Suprapubic skin (tissue), 4 donors: ENCODE data around the gene MMP28. TPM values are rescaled to one million over a fixed set of nuclear protein-coding genes. Genes with fewer than 3 reads are reported as not detected.

Source experiments
- DNase-seq, 2 donors: peaks; one replicate each; pipeline ENCODE4 v3.0.0-alpha.2; 2019; ENCODE audit warnings: low spot score in 2 of 2
- H3K27ac ChIP-seq: fragments of 200-600 bp; sonication (generic); one replicate; pipeline ENCODE4 v1.5.1; 2019
- H3K27me3 ChIP-seq: fragments of 200-600 bp; sonication (generic); one replicate; pipeline ENCODE4 v1.5.1; 2019
- H3K36me3 ChIP-seq: fragments of 200-600 bp; sonication (generic); one replicate; pipeline ENCODE4 v1.5.1; 2019
- H3K4me1 ChIP-seq: fragments of 200-600 bp; sonication (generic); one replicate; pipeline ENCODE4 v1.5.1; 2019
- H3K4me3 ChIP-seq: fragments of 200-600 bp; sonication (generic); one replicate; pipeline ENCODE4 v1.5.1; 2019; ENCODE audit warnings: mild to moderate bottlenecking
- H3K9me3 ChIP-seq: fragments of 200-600 bp; sonication (generic); one replicate; pipeline ENCODE4 v1.5.1; 2019
- EP300 ChIP-seq: sonication (generic); formaldehyde crosslinking; IDR thresholded peaks from one replicate; pipeline ENCODE4 v1.6.1; 2017; ENCODE audit warnings: antibody characterized with exemption
- POLR2A ChIP-seq, 2 donors: fragments of 450-650 bp; IDR thresholded peaks; one replicate each; pipeline ENCODE4 v1.6.1; 2017; ENCODE audit warnings: antibody characterized with exemption in 2 of 2, mild to moderate bottlenecking in 2 of 2, moderate library complexity in 2 of 2
- POLR2AphosphoS5 ChIP-seq, 3 donors: sonication (generic); formaldehyde crosslinking; IDR thresholded peaks; one replicate each; pipeline ENCODE4 v1.6.1; 2017; ENCODE audit warnings: antibody characterized with exemption in 3 of 3
- WGBS: methylation state at CpG from one replicate; pipeline ENCODE4 v1.1.5; 2018; 5-methylcytosine and 5-hydroxymethylcytosine counted together
- total RNA-seq, 4 donors: library from RNA; depleted of rRNA; stranded (reverse); fragments of >200 nt; gene quantifications; one replicate each; pipeline ENCODE4 v1.1.0, GENCODE V29; 2016
- TF ChIP-seq, protein P1 (sequence below), 2 donors: fragments of 200-600 bp in 1 of 2; fragments of 450-650 bp in 1 of 2; sonication (generic) in 1 of 2; IDR thresholded peaks; one replicate each; pipeline ENCODE4 v1.5.1; 2016 to 2019; ENCODE audit warnings: antibody characterized with exemption in 2 of 2, mild to moderate bottlenecking in 1 of 2, moderate library complexity in 1 of 2

Gene MMP28
- total RNA-seq, 4 donors from 2014 or later = 76.4 to 109 (median 91.0) TPM

DNA sequence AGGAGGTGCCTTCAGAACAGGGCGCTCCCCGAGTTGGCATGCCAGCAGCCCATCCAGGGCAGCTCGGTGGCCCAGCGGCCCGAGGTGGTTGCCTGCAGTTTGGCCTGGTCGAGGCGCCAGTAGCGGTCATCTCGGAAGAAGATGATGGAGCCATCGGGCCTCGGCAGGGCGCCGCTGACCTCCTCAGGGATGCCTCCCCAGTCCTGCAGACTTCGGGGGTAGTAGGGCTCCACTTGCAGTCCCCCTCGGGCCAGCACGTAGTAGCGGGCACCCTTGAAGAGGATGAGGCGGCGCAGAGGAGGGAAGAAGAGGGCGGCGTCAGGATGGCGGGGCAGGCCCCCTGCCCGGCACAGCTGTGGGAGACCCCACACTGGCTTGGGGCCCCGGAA is 29.0 kb downstream of the MMP28 start:
- WGBS = 94% methylated on average over 16 of the region's 24 CpGs
- H3K27me3 ChIP-seq = no peaks in the 10 kb centered on the region

DNA sequence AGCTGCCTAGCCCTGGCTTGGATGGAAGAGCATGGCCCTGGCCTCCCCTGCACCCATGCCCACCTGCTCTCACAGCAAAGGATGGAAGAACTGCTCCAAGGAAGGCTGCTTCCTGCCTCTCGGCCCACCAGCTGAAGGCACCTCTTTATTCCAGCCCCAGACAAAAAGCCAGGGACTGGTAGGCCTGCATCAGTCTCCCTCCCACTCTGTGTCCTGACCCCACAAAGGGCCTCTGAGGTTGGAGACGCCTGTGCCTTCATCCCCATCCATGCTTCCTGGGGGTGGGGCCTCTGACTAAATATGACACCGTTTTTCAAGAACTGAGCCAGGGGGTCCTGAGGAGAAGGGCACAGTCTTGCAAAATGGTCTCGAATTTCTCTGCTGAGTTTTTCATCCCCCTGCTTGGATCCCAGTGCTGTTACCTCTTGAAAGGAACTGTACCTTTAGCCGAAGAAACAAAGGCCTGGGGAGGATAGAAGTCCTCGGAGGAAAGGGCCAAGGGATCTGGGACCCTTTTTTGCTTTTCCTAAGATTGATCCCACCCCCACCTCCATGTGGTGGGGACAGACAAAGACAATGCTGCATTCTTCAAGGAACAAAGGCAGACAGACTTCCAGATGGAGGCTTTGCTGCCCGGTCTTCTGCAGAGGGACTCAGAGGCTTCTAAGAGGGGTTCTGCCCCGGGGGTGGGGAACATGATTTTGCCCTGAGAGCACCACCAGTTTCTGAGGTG is 29.5 kb downstream of the MMP28 start:
- Histone ChIP-seq H3K9me3 (no peaks in the 10 kb centered on the region), H3K27me3 (no peaks in the 10 kb centered on the region), H3K36me3 (no peaks in the 10 kb centered on the region), H3K27ac (no peak overlapping the region), H3K4me1 (peaks cover 12% of the 10 kb centered on the region), H3K4me3 (no peak overlapping the region)
- TF ChIP-seq POLR2AphosphoS5 (IDR thresholded peaks at IDR 0.05) (no peak), EP300 (no peak), POLR2A (IDR thresholded peaks at IDR 0.05) (no peak)
- TF ChIP-seq, protein P1, sequence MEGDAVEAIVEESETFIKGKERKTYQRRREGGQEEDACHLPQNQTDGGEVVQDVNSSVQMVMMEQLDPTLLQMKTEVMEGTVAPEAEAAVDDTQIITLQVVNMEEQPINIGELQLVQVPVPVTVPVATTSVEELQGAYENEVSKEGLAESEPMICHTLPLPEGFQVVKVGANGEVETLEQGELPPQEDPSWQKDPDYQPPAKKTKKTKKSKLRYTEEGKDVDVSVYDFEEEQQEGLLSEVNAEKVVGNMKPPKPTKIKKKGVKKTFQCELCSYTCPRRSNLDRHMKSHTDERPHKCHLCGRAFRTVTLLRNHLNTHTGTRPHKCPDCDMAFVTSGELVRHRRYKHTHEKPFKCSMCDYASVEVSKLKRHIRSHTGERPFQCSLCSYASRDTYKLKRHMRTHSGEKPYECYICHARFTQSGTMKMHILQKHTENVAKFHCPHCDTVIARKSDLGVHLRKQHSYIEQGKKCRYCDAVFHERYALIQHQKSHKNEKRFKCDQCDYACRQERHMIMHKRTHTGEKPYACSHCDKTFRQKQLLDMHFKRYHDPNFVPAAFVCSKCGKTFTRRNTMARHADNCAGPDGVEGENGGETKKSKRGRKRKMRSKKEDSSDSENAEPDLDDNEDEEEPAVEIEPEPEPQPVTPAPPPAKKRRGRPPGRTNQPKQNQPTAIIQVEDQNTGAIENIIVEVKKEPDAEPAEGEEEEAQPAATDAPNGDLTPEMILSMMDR (IDR thresholded peaks at IDR 0.05) = no peak
- WGBS = 74% methylated on average over 6 of the region's 8 CpGs
- no peak for DNase-seq

More for the DNA sequence above, 29.0 kb downstream of the MMP28 start:
- DNase-seq = no peak
- Histone ChIP-seq H3K27ac (no peak overlapping the region), H3K4me3 (no peak overlapping the region), H3K36me3 (no peaks in the 10 kb centered on the region), H3K9me3 (no peaks in the 10 kb centered on the region), H3K4me1 (peaks cover 12% of the 10 kb centered on the region)
- no peak for TF ChIP-seq POLR2AphosphoS5 (IDR thresholded peaks at IDR 0.05)

DNA sequence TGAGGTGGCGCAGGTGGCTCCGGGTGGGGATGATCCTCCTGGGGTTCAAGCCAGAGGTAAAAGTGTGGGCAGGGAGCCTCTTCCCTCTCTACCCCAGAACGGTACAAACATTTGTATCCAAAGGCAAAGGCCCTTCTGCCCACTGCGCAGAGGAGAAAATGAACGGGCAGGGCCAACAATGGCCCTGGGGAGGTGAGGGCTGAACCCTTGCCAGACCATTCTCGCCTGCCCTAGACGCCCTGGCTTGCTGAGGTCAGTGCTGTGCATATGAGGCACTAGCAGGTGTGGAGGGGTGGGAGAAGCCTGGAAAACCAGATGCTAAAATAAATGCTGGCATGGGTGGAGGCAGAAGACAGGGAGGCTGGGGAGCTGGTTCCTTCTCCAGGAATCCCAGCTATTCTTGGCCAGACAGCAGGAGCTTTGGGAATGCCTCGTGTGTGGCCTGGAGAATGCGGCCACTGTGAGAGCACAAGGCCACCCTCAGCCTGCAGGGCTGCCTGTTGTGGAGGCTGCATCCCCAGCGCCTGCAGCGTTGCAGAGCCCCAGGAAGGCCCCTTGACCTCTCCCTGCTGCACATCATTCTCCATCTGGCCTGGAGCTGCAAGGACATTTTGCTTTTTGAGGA is 30.2 kb downstream of the MMP28 start:
- Histone ChIP-seq H3K9me3 (no peaks in the 10 kb centered on the region), H3K27me3 (no peaks in the 10 kb centered on the region), H3K4me1 (peaks cover 12% of the 10 kb centered on the region), H3K36me3 (no peaks in the 10 kb centered on the region), H3K27ac (no peak overlapping the region), H3K4me3 (no peak overlapping the region)
- no peak for TF ChIP-seq POLR2AphosphoS5 (IDR thresholded peaks at IDR 0.05)
- TF ChIP-seq EP300 = no peak
- TF ChIP-seq, protein P1 (IDR thresholded peaks at IDR 0.05) = no peak
- TF ChIP-seq POLR2A (IDR thresholded peaks at IDR 0.05) = no peak
- no peak for DNase-seq
- 53% methylated on average over 9 of the region's 11 CpGs for WGBS

DNA sequence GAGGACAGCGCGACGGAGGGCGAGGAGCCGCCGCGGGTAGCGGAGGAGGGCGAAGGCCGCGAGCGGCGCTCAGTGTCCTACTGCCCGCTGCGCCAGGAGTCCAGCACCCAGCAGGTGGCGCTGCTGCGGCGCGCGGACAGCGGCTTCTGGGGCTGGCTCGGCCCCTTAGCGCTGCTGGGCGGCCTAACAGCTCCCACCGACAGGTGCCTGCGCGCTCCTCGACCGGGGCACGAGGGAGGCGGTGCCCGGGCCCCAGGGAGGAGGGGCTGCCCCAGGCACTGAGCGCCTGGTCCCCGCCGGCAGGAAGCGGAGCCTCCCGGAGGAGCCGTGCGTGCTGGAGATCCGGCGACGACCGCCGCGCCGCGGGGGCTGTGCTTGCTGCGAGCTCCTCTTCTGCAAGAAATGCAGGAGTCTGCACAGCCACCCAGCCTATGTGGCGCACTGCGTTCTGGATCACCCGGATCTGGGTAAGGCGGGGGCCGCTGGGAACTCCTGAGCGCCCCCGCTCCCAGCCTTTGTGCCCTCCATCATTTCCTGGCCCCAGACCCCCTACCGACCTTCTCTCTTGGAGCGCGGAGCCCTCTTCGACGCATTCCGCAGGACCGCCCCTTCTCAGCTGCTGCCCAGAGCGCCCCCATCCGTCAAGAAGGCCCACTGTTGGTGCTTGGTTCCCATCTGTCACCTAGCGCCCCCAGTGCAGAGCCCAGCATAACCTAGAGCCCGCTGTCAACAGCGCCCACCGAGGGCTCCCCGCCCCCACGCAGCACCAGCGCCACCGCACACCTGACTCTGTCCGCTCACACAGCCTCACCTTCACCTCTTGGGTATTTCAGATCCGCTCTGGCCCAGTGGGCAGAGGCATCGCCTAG is 31.1 kb downstream of the MMP28 start:
- no peaks in the 10 kb centered on the region for H3K9me3 ChIP-seq
- no peak overlapping the region for H3K27ac ChIP-seq
- peaks cover 12% of the 10 kb centered on the region for H3K4me1 ChIP-seq
- 7% methylated on average over 40 of the region's 75 CpGs for WGBS
- peak overlapping the region; percentile 56 for H3K4me3 ChIP-seq
- H3K36me3 ChIP-seq = no peaks in the 10 kb centered on the region
- H3K27me3 ChIP-seq = no peaks in the 10 kb centered on the region
- DNase-seq = peak; percentile 86 to 90
- TF ChIP-seq, protein P1 (IDR thresholded peaks at IDR 0.05) = peak; percentile 86 to 98
- TF ChIP-seq POLR2A (IDR thresholded peaks at IDR 0.05) (no peak), POLR2AphosphoS5 (IDR thresholded peaks at IDR 0.05) (peak in 1 of 3 donors; percentile 39), EP300 (no peak)

DNA sequence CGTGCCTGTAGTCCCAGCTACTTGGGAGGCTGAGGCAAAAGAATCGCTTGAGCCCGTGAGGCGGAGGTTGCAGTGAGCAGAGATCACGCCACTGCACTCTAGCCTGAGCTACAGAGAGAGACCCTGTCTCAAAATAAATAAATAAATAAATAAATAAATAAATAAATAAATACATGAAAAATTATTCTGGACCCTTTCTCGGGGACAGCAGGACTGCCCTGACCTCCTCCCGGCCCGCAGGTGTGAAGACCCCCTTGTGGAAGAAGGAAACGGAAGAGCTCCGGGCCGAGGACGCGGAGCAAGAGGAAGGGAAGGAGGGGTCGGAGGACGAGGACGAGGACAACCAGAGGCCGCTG is 31.7 kb downstream of the MMP28 start:
- Histone ChIP-seq H3K36me3 (no peaks in the 10 kb centered on the region), H3K4me1 (peaks cover 12% of the 10 kb centered on the region), H3K9me3 (no peaks in the 10 kb centered on the region), H3K27ac (no peak overlapping the region), H3K4me3 (peak overlapping the region; percentile 56), H3K27me3 (no peaks in the 10 kb centered on the region)
- no peak for TF ChIP-seq POLR2A (IDR thresholded peaks at IDR 0.05)
- no peak for TF ChIP-seq POLR2AphosphoS5 (IDR thresholded peaks at IDR 0.05)
- TF ChIP-seq, protein P1 (IDR thresholded peaks at IDR 0.05) = no peak
- no peak for TF ChIP-seq EP300
- no peak for DNase-seq
- WGBS = 32% methylated on average over 17 of the region's 17 CpGs
